Measurements from ENCODE around the gene DMBT1.

GRCh38 chr10:122549636-122550035, 10.9 kb upstream of the DMBT1 start:
- TF ChIP-seq CTCF (conservative IDR thresholded peaks at IDR 0.05; ENCODE audit: low read length) (no peak), EZH2phosphoT487 (IDR thresholded peaks at IDR 0.05; ENCODE audit: borderline replicate concordance, low read depth, low read length) (no peak)

Data from OCI-LY7 (cell line).